CD4-positive, CD25-positive, alpha-beta regulatory T cell (primary cell): Measurements from ENCODE around the gene SHROOM1. TPM values are rescaled to one million over a fixed set of nuclear protein-coding genes. Genes with fewer than 3 reads are reported as not detected.
"Not testable (repeated sequence)": the region's sequence is repeated elsewhere in the genome, so short reads cannot be mapped to it uniquely, and the experiment has no call there.

Source experiments
- ATAC-seq, 2 donors: fragments of 150-1000 bp; cut with Tn5 transposase; one replicate each; pipeline ENCODE4 v1.10.0; 2021; ENCODE audit warnings: low read depth in 2 of 2, moderate number of reproducible peaks in 2 of 2, moderate library complexity in 1 of 2
- DNase-seq, 3 donors: peaks; one replicate each; pipeline versions ENCODE4 v3.0.0 to v3.0.0-alpha.2; 2012 to 2022; ENCODE audit warnings: mixed read lengths in 1 of 3
- H3K27ac ChIP-seq: one replicate; pipeline ENCODE4 v1.7.0; 2013; ENCODE audit warnings: mild to moderate bottlenecking, low read length; ENCODE audit not compliant: insufficient read depth, poor library complexity, severe bottlenecking
- H3K27me3 ChIP-seq: one replicate; pipeline ENCODE4 v1.7.0; 2013; ENCODE audit warnings: low read length; ENCODE audit not compliant: control insufficient read depth, insufficient read depth
- H3K36me3 ChIP-seq: one replicate; pipeline ENCODE4 v1.7.0; 2013; ENCODE audit warnings: mild to moderate bottlenecking, low read length, moderate library complexity; ENCODE audit not compliant: control insufficient read depth, insufficient read depth
- H3K4me1 ChIP-seq: 2 replicates; pipeline ENCODE4 v1.7.0; 2013; ENCODE audit warnings: mild to moderate bottlenecking, low read length; ENCODE audit not compliant: insufficient read depth, control insufficient read depth, poor library complexity, severe bottlenecking
- H3K4me3 ChIP-seq: one replicate; pipeline ENCODE4 v1.7.0; 2013; ENCODE audit warnings: low read depth, mild to moderate bottlenecking, low read length, moderate library complexity
- H3K9me3 ChIP-seq, 2 experiments: 1 replicate in 1 of 2; 2 replicates in 1 of 2; pipeline ENCODE4 v1.7.0; 2013; ENCODE audit warnings: low read length in 2 of 2, mild to moderate bottlenecking in 1 of 2, moderate library complexity in 1 of 2; ENCODE audit not compliant: control insufficient read depth in 2 of 2
- H3K27ac Mint-ChIP-seq, 3 donors: one replicate each; pipeline ENCODE4 v1.8.0; 2020 to 2022; ENCODE audit warnings: mild to moderate bottlenecking in 3 of 3, mixed read lengths in 3 of 3, moderate library complexity in 2 of 3
- H3K27me3 Mint-ChIP-seq: one replicate; pipeline ENCODE4 v1.8.0; 2022; ENCODE audit warnings: mild to moderate bottlenecking, mixed read lengths
- H3K36me3 Mint-ChIP-seq: one replicate; pipeline ENCODE4 v1.8.0; 2020; ENCODE audit warnings: mixed read lengths
- H3K4me1 Mint-ChIP-seq, 4 donors: one replicate each; pipeline ENCODE4 v1.8.0; 2020 to 2022; ENCODE audit warnings: mixed read lengths in 4 of 4, mild to moderate bottlenecking in 1 of 4
- H3K4me3 Mint-ChIP-seq, 4 donors: one replicate each; pipeline ENCODE4 v1.8.0; 2020 to 2022; ENCODE audit warnings: mild to moderate bottlenecking in 4 of 4, mixed read lengths in 4 of 4, moderate library complexity in 3 of 4
- H3K9me3 Mint-ChIP-seq, 7 donors: one replicate each; pipeline ENCODE4 v1.8.0; 2020 to 2022; ENCODE audit warnings: mixed read lengths in 7 of 7, mild to moderate bottlenecking in 3 of 7, moderate library complexity in 2 of 7
- polyA plus RNA-seq, 4 donors: library from polyadenylated mRNA; unstranded; fragments of 300-500 nt; fragmentation: Illumina TruSeq; gene quantifications; one replicate each; pipeline ENCODE4 v1.2.3, GENCODE V29; 2021
- total RNA-seq: library from RNA; stranded (reverse); gene quantifications from one replicate; pipeline ENCODE4 v1.2.3, GENCODE V29; 2022

The SHROOM1 gene
- total and polyA plus RNA-seq, 5 donors from 2014 or later: 0.12 TPM; not detected in 4

GRCh38 chr5:132808448-132808847 lies 22.0 kb downstream of the SHROOM1 start:
- Histone ChIP-seq H3K4me3 (no peak overlapping the region), H3K4me1 (peaks cover 9% of the 10 kb centered on the region), H3K27ac (no peak overlapping the region), H3K9me3 (no peaks in the 10 kb centered on the region), H3K36me3 (no peaks in the 10 kb centered on the region), H3K27me3 (peaks cover 31% of the 10 kb centered on the region)
- ATAC-seq (no peak), DNase-seq (no peak)
- Mint-ChIP-seq H3K27me3 (peaks cover 83% of the 10 kb centered on the region), H3K4me1 (peaks cover 4 to 10% (median 8%) of the 10 kb centered on the region in 4 donors), H3K9me3 (peaks cover 0 to 6% (median 0%) of the 10 kb centered on the region in 7 donors), H3K4me3 (no peak overlapping the region), H3K27ac (no peak overlapping the region), H3K36me3 (no peaks in the 10 kb centered on the region)

GRCh38 chr5:132807163-132807838 lies 23.1 kb downstream of the SHROOM1 start:
- no peaks in the 10 kb centered on the region for H3K4me1 ChIP-seq
- peaks cover 81% of the 10 kb centered on the region for H3K27me3 Mint-ChIP-seq
- no peaks in the 10 kb centered on the region for H3K36me3 Mint-ChIP-seq
- H3K27ac Mint-ChIP-seq: no peak overlapping the region
- peaks cover 31% of the 10 kb centered on the region for H3K27me3 ChIP-seq
- peaks cover 1 to 4% (median 2%) of the 10 kb centered on the region in 4 donors for H3K4me1 Mint-ChIP-seq
- no peak for ATAC-seq
- H3K4me3 ChIP-seq: no peak overlapping the region
- no peak overlapping the region for H3K27ac ChIP-seq
- DNase-seq: no peak
- no peak overlapping the region for H3K4me3 Mint-ChIP-seq
- H3K9me3 ChIP-seq: no peaks in the 10 kb centered on the region
- no peaks in the 10 kb centered on the region for H3K36me3 ChIP-seq
- H3K9me3 Mint-ChIP-seq: peaks cover 0 to 5% (median 0%) of the 10 kb centered on the region in 7 donors

- H3K27me3 Mint-ChIP-seq: peaks cover 81% of the 10 kb centered on the region
- not testable (repeated sequence) for H3K4me1 Mint-ChIP-seq, H3K27ac ChIP-seq, H3K27ac Mint-ChIP-seq, ATAC-seq, H3K9me3 Mint-ChIP-seq, H3K36me3 Mint-ChIP-seq, H3K9me3 ChIP-seq, H3K4me1 ChIP-seq, H3K4me3 Mint-ChIP-seq, DNase-seq, H3K36me3 ChIP-seq, H3K4me3 ChIP-seq
- H3K27me3 ChIP-seq: peaks cover 31% of the 10 kb centered on the region
Measured at GRCh38 chr5:132806804-132807162, 23.7 kb downstream of the SHROOM1 start.

GRCh38 chr5:132805872-132806271 lies 24.6 kb downstream of the SHROOM1 start:
- not testable (repeated sequence) for H3K9me3 ChIP-seq, H3K9me3 Mint-ChIP-seq, H3K36me3 ChIP-seq, DNase-seq, H3K4me3 ChIP-seq, H3K27ac ChIP-seq, ATAC-seq, H3K36me3 Mint-ChIP-seq, H3K4me1 Mint-ChIP-seq, H3K4me1 ChIP-seq, H3K27ac Mint-ChIP-seq, H3K4me3 Mint-ChIP-seq
- peaks cover 78% of the 10 kb centered on the region for H3K27me3 Mint-ChIP-seq
- H3K27me3 ChIP-seq: peaks cover 31% of the 10 kb centered on the region

- H3K27me3 Mint-ChIP-seq: peaks cover 78% of the 10 kb centered on the region
- not testable (repeated sequence) for H3K27ac Mint-ChIP-seq, ATAC-seq, H3K27ac ChIP-seq, H3K4me1 ChIP-seq, H3K4me3 ChIP-seq, H3K4me3 Mint-ChIP-seq, DNase-seq, H3K4me1 Mint-ChIP-seq, H3K9me3 ChIP-seq, H3K9me3 Mint-ChIP-seq, H3K36me3 Mint-ChIP-seq, H3K36me3 ChIP-seq
- H3K27me3 ChIP-seq: peaks cover 27% of the 10 kb centered on the region
Measured at GRCh38 chr5:132804219-132804618, 26.2 kb downstream of the SHROOM1 start.

GRCh38 chr5:132802685-132803066 lies 27.8 kb downstream of the SHROOM1 start:
- not testable (repeated sequence) for H3K36me3 Mint-ChIP-seq, H3K9me3 ChIP-seq, DNase-seq, H3K4me3 ChIP-seq, H3K9me3 Mint-ChIP-seq, H3K4me1 Mint-ChIP-seq, ATAC-seq, H3K36me3 ChIP-seq, H3K27ac Mint-ChIP-seq, H3K27ac ChIP-seq, H3K4me1 ChIP-seq, H3K4me3 Mint-ChIP-seq
- H3K27me3 ChIP-seq: peaks cover 24% of the 10 kb centered on the region
- H3K27me3 Mint-ChIP-seq: peaks cover 69% of the 10 kb centered on the region

GRCh38 chr5:132802044-132802684 lies 28.3 kb downstream of the SHROOM1 start:
- Mint-ChIP-seq H3K9me3 (peaks cover 0 to 3% (median 0%) of the 10 kb centered on the region in 7 donors), H3K27me3 (peaks cover 65% of the 10 kb centered on the region), H3K4me1 (peaks cover 0 to 4% (median 0%) of the 10 kb centered on the region in 4 donors), H3K27ac (no peak overlapping the region), H3K4me3 (no peak overlapping the region), H3K36me3 (no peaks in the 10 kb centered on the region)
- Histone ChIP-seq H3K4me1 (no peaks in the 10 kb centered on the region), H3K4me3 (no peak overlapping the region), H3K27me3 (peaks cover 26% of the 10 kb centered on the region), H3K27ac (no peak overlapping the region), H3K36me3 (no peaks in the 10 kb centered on the region), H3K9me3 (no peaks in the 10 kb centered on the region)
- ATAC-seq (no peak), DNase-seq (no peak)

GRCh38 chr5:132800545-132800944 lies 29.9 kb downstream of the SHROOM1 start:
- no peaks in the 10 kb centered on the region for H3K36me3 Mint-ChIP-seq
- H3K27me3 Mint-ChIP-seq: peaks cover 64% of the 10 kb centered on the region

More at GRCh38 chr5:132800545-132800944, 29.9 kb downstream of the SHROOM1 start:
- DNase-seq: no peak
- H3K4me3 Mint-ChIP-seq: no peak overlapping the region
- peaks cover 0 to 3% (median 0%) of the 10 kb centered on the region in 7 donors for H3K9me3 Mint-ChIP-seq
- Histone ChIP-seq H3K9me3 (no peaks in the 10 kb centered on the region), H3K4me3 (no peak overlapping the region), H3K36me3 (no peaks in the 10 kb centered on the region), H3K4me1 (no peaks in the 10 kb centered on the region), H3K27me3 (peaks cover 26% of the 10 kb centered on the region), H3K27ac (no peak overlapping the region)
- H3K4me1 Mint-ChIP-seq: peaks cover 0 to 4% (median 0%) of the 10 kb centered on the region in 4 donors
- no peak overlapping the region for H3K27ac Mint-ChIP-seq
- ATAC-seq: no peak
